HepG2 (cell line): ENCODE measurements around the gene KIAA1191. TPM values are rescaled to one million over a fixed set of nuclear protein-coding genes. Genes with fewer than 3 reads are reported as not detected.

Experiments used
- BRCA1 ChIP-seq: sonication (generic); formaldehyde crosslinking; IDR thresholded peaks from 2 replicates; pipeline ENCODE4 v1.4.0; 2020; ENCODE audit warnings: missing genetic modification reagents
- HCFC1 ChIP-seq: fragments of 150-350 bp; IDR thresholded peaks from 2 replicates; pipeline ENCODE4 v1.6.1; 2014; ENCODE audit warnings: low read depth, low read length
- HOXA7 ChIP-seq: sonication (generic); formaldehyde crosslinking; IDR thresholded peaks from 2 replicates; pipeline ENCODE4 v1.8.1; 2022; ENCODE audit warnings: mild to moderate bottlenecking, missing genetic modification reagents, moderate library complexity
- MIER3 ChIP-seq: IDR thresholded peaks from 2 replicates; pipeline ENCODE4 v1.6.1; 2016; ENCODE audit warnings: missing compliant biosample characterization, borderline replicate concordance
- PHF5A ChIP-seq: IDR thresholded peaks from one replicate; pipeline ENCODE4 v1.6.1; 2018; ENCODE audit warnings: low read depth, missing genetic modification reagents; ENCODE audit not compliant: unreplicated experiment
- RFXAP ChIP-seq: sonication (generic); formaldehyde crosslinking; IDR thresholded peaks from 2 replicates; pipeline ENCODE4 v1.4.0; 2020; ENCODE audit warnings: missing genetic modification reagents, borderline replicate concordance
- SPEN ChIP-seq: sonication (generic); formaldehyde crosslinking; IDR thresholded peaks from 2 replicates; pipeline ENCODE4 v1.5.1; 2020; ENCODE audit warnings: low read depth, mild to moderate bottlenecking, missing genetic modification reagents
- TARDBP ChIP-seq: sonication (generic); formaldehyde crosslinking; IDR thresholded peaks from 2 replicates; pipeline ENCODE4 v1.8.0; 2022; ENCODE audit warnings: mild to moderate bottlenecking, missing genetic modification reagents
- TRIM22 ChIP-seq: fragments of 450-650 bp; IDR thresholded peaks from 2 replicates; pipeline ENCODE4 v1.6.1; 2017
- TSC22D2 ChIP-seq: sonication (generic); formaldehyde crosslinking; IDR thresholded peaks from 2 replicates; pipeline ENCODE4 v1.5.1; 2020; ENCODE audit warnings: missing genetic modification reagents, mild to moderate bottlenecking, borderline replicate concordance
- ZBTB25 ChIP-seq: IDR thresholded peaks from 2 replicates; pipeline ENCODE4 v1.6.1; 2018; ENCODE audit warnings: missing genetic modification reagents
- ZNF10 ChIP-seq: sonication (generic); formaldehyde crosslinking; IDR thresholded peaks from 2 replicates; pipeline ENCODE4 v1.4.0; 2020; ENCODE audit warnings: mild to moderate bottlenecking, low read depth, missing genetic modification reagents, borderline replicate concordance
- ZNF256 ChIP-seq: sonication (generic); formaldehyde crosslinking; conservative IDR thresholded peaks from 2 replicates; pipeline ENCODE4 v1.4.0; 2020; ENCODE audit warnings: missing genetic modification reagents
- ZNF264 ChIP-seq: sonication (generic); formaldehyde crosslinking; IDR thresholded peaks from 2 replicates; pipeline ENCODE4 v1.4.0; 2020; ENCODE audit warnings: missing genetic modification reagents
- ZNF549 ChIP-seq: sonication (generic); formaldehyde crosslinking; IDR thresholded peaks from 2 replicates; pipeline ENCODE4 v1.5.0; 2020; ENCODE audit warnings: missing genetic modification reagents
- ZNF558 ChIP-seq: sonication (generic); formaldehyde crosslinking; IDR thresholded peaks from 2 replicates; pipeline ENCODE4 v1.9.0; 2022; ENCODE audit warnings: mild to moderate bottlenecking, missing genetic modification reagents, borderline replicate concordance
- ZNF644 ChIP-seq: IDR thresholded peaks from 2 replicates; pipeline ENCODE4 v1.6.1; 2016; ENCODE audit warnings: low read depth
- ZNF781 ChIP-seq: sonication (generic); formaldehyde crosslinking; IDR thresholded peaks from 2 replicates; pipeline ENCODE4 v1.5.1; 2020; ENCODE audit warnings: borderline replicate concordance, mild to moderate bottlenecking, missing genetic modification reagents; ENCODE audit errors: not compliant biosample characterization
- polyA plus RNA-seq, 8 experiments: library from polyadenylated mRNA; depleted of rRNA in 3 of 8; stranded (reverse) in 7 of 8; unstranded in 1 of 8; fragments of >200 nt; fragmentation: Illumina TruSeq in 4 of 8; extraction: Trizol in 4 of 8; gene quantifications; 2 replicates each; pipeline versions ENCODE4 v1.2.1 to v1.2.3, GENCODE V29; 2011 to 2016; ENCODE audit warnings: low read depth in 4 of 8, missing spikeins in 1 of 8, mixed read lengths in 1 of 8; ENCODE audit not compliant: insufficient read depth in 1 of 8
- total RNA-seq, 5 experiments: library from RNA; depleted of rRNA; stranded (reverse); fragments of >200 nt; fragmentation: Illumina TruSeq; extraction: Trizol; gene quantifications; 2 replicates each; pipeline ENCODE4 v1.2.3, GENCODE V29; 2016; ENCODE audit warnings: low read depth in 1 of 5
- TF ChIP-seq, protein P1 (sequence below): sonication (generic); formaldehyde crosslinking; conservative IDR thresholded peaks from 2 replicates; pipeline ENCODE4 v1.8.0; 2022; ENCODE audit warnings: missing genetic modification reagents
- TF ChIP-seq, protein P2 (sequence below): sonication (generic); formaldehyde crosslinking; IDR thresholded peaks from 2 replicates; pipeline ENCODE4 v1.4.0; 2020; ENCODE audit warnings: missing genetic modification reagents

The KIAA1191 gene
- total and polyA plus RNA-seq, 2 of the 13 experiments (the other 11 are each of a cell fraction or from before 2014, with no cell fraction given) = 63.6 to 103 TPM

GRCh38 chr5:176388444-176389134 lies 27.0 kb upstream of the KIAA1191 start, which contains the start of the genes HIGD2A and NOP16 (continued):
- TF ChIP-seq, protein P1, sequence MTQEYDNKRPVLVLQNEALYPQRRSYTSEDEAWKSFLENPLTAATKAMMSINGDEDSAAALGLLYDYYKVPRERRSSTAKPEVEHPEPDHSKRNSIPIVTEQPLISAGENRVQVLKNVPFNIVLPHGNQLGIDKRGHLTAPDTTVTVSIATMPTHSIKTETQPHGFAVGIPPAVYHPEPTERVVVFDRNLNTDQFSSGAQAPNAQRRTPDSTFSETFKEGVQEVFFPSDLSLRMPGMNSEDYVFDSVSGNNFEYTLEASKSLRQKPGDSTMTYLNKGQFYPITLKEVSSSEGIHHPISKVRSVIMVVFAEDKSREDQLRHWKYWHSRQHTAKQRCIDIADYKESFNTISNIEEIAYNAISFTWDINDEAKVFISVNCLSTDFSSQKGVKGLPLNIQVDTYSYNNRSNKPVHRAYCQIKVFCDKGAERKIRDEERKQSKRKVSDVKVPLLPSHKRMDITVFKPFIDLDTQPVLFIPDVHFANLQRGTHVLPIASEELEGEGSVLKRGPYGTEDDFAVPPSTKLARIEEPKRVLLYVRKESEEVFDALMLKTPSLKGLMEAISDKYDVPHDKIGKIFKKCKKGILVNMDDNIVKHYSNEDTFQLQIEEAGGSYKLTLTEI (CRISPR knock-in tag) = no peak
- TF ChIP-seq ZBTB25 (CRISPR knock-in tag) = peak; percentile 83
- TF ChIP-seq, protein P2, sequence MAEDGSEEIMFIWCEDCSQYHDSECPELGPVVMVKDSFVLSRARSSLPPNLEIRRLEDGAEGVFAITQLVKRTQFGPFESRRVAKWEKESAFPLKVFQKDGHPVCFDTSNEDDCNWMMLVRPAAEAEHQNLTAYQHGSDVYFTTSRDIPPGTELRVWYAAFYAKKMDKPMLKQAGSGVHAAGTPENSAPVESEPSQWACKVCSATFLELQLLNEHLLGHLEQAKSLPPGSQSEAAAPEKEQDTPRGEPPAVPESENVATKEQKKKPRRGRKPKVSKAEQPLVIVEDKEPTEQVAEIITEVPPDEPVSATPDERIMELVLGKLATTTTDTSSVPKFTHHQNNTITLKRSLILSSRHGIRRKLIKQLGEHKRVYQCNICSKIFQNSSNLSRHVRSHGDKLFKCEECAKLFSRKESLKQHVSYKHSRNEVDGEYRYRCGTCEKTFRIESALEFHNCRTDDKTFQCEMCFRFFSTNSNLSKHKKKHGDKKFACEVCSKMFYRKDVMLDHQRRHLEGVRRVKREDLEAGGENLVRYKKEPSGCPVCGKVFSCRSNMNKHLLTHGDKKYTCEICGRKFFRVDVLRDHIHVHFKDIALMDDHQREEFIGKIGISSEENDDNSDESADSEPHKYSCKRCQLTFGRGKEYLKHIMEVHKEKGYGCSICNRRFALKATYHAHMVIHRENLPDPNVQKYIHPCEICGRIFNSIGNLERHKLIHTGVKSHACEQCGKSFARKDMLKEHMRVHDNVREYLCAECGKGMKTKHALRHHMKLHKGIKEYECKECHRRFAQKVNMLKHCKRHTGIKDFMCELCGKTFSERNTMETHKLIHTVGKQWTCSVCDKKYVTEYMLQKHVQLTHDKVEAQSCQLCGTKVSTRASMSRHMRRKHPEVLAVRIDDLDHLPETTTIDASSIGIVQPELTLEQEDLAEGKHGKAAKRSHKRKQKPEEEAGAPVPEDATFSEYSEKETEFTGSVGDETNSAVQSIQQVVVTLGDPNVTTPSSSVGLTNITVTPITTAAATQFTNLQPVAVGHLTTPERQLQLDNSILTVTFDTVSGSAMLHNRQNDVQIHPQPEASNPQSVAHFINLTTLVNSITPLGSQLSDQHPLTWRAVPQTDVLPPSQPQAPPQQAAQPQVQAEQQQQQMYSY (CRISPR knock-in tag) = peak; percentile 92; the same call in 1 of the 2 replicates
- peak; percentile 87; the same call in 1 of the 2 replicates for TF ChIP-seq HOXA7
- TF ChIP-seq PHF5A (CRISPR knock-in tag) = peak; percentile 86
- TF ChIP-seq MIER3 = peak; percentile 11; the same call in 1 of the 2 replicates
- TF ChIP-seq TARDBP (CRISPR knock-in tag) = peak; percentile 79
- TF ChIP-seq ZNF10 (CRISPR knock-in tag) = no peak
- TF ChIP-seq ZNF264 = no peak
- TF ChIP-seq ZNF256 (CRISPR knock-in tag) = 0 out of 2 replicates have a peak, but pooled peaks have one; percentile 48
- TF ChIP-seq ZNF549 (CRISPR knock-in tag) = no peak
- no peak; the same call in 1 of the 2 replicates for TF ChIP-seq ZNF558
- TF ChIP-seq HCFC1 = peak; percentile 89
- TF ChIP-seq TSC22D2 (CRISPR knock-in tag) = peak; percentile 67; the same call in 1 of the 2 replicates
- TF ChIP-seq ZNF644 = no peak
- TF ChIP-seq TRIM22 = no peak
- no peak for TF ChIP-seq ZNF781 (CRISPR knock-in tag)
- peak; percentile 67; the same call in 1 of the 2 replicates for TF ChIP-seq RFXAP (CRISPR knock-in tag)
- TF ChIP-seq SPEN (CRISPR knock-in tag) = no peak; the same call in none of the 2 replicates
- TF ChIP-seq BRCA1 (CRISPR knock-in tag) = peak; percentile 81
